Esophagus mucosa (tissue), 1 donor: Measurements from ENCODE around the gene SCTR. TPM values are rescaled to one million over a fixed set of nuclear protein-coding genes. Genes with fewer than 3 reads are reported as not detected.

Experiments used
- ATAC-seq: fragments of 200-7000 bp; cut with Tn5 transposase; one replicate; pipeline ENCODE4 v1.9.1; 2020
- total RNA-seq: library from RNA; stranded (reverse); gene quantifications from one replicate; pipeline ENCODE4 v1.2.4, GENCODE V29; 2023
- donor health status: DM: yes; HTN: yes; CAD: no.

SCTR gene
- total RNA-seq, 1 donor from 2014 or later, result not detected

- no peak for ATAC-seq
Observed at GRCh38 chr2:119473621-119474370, 50.5 kb downstream of the SCTR start.

GRCh38 chr2:119472749-119473148 lies 51.5 kb downstream of the SCTR start:
- ATAC-seq, result no peak

- ATAC-seq, result no peak
Observed at GRCh38 chr2:119469661-119470297, 54.5 kb downstream of the SCTR start.

- ATAC-seq, result no peak
Observed at GRCh38 chr2:119469131-119469530, 55.2 kb downstream of the SCTR start.

- no peak for ATAC-seq
Observed at GRCh38 chr2:119468154-119468955, 55.9 kb downstream of the SCTR start.

- no peak for ATAC-seq
Observed at GRCh38 chr2:119466373-119466772, 57.9 kb downstream of the SCTR start.

- ATAC-seq, result no peak
Observed at GRCh38 chr2:119465687-119466086, 58.6 kb downstream of the SCTR start.

- ATAC-seq, result no peak
Observed at GRCh38 chr2:119464981-119465380, 59.3 kb downstream of the SCTR start.

GRCh38 chr2:119463990-119464389 lies 60.3 kb downstream of the SCTR start:
- no peak for ATAC-seq

GRCh38 chr2:119463136-119463535 lies 61.1 kb downstream of the SCTR start:
- ATAC-seq, result no peak

GRCh38 chr2:119462574-119462973 lies 61.7 kb downstream of the SCTR start:
- no peak for ATAC-seq

- ATAC-seq, result no peak
Observed at GRCh38 chr2:119461811-119462210, 62.5 kb downstream of the SCTR start.

GRCh38 chr2:119460076-119460475 lies 64.2 kb downstream of the SCTR start:
- peak; percentile 55 for ATAC-seq

- ATAC-seq, result no peak
Observed at GRCh38 chr2:119455066-119455718, 69.1 kb downstream of the SCTR start.

- no peak for ATAC-seq
Observed at GRCh38 chr2:119453972-119454593, 70.2 kb downstream of the SCTR start.

GRCh38 chr2:119451336-119452050 lies 72.8 kb downstream of the SCTR start:
- no peak for ATAC-seq

GRCh38 chr2:119449521-119449920 lies 74.8 kb downstream of the SCTR start:
- ATAC-seq, result peak; percentile 37

GRCh38 chr2:119448427-119449141 lies 75.7 kb downstream of the SCTR start:
- no peak for ATAC-seq

- ATAC-seq, result no peak
Observed at GRCh38 chr2:119446037-119446436, 78.2 kb downstream of the SCTR start.

GRCh38 chr2:119442850-119443249 lies 81.4 kb downstream of the SCTR start:
- ATAC-seq, result no peak

- no peak for ATAC-seq
Observed at GRCh38 chr2:119442226-119442619, 82.1 kb downstream of the SCTR start.
